Stimulated activated naive CD4-positive, alpha-beta T cell treated with Interleukin-2 at 50 U/mL for 16 hours (primary cell): ENCODE measurements around the gene SOD3.

Source experiments
- DNase-seq: peaks from one replicate; lab custom pipeline; 2025; lab: John Stamatoyannopoulos, UW

SOD3 gene

GRCh38 chr4:24775032-24775605 lies 20.3 kb upstream of the SOD3 start:
- DNase-seq: no peak

GRCh38 chr4:24775750-24776149 lies 19.6 kb upstream of the SOD3 start:
- DNase-seq: no peak

- DNase-seq: no peak
These were observed 17.6 kb upstream of the SOD3 start for GRCh38 chr4:24777536-24778463.

- no peak for DNase-seq
These were observed 16.7 kb upstream of the SOD3 start for GRCh38 chr4:24778464-24779225.

GRCh38 chr4:24780936-24781495 lies 14.4 kb upstream of the SOD3 start:
- DNase-seq: no peak

- no peak for DNase-seq
These were observed 13.2 kb upstream of the SOD3 start for GRCh38 chr4:24781999-24782745.

GRCh38 chr4:24783506-24783905 lies 11.9 kb upstream of the SOD3 start:
- no peak for DNase-seq

GRCh38 chr4:24791043-24791442 lies 4.3 kb upstream of the SOD3 start:
- DNase-seq: no peak

- no peak for DNase-seq
These were observed 2.8 kb upstream of the SOD3 start for GRCh38 chr4:24792552-24792951.

GRCh38 chr4:24793219-24794005 lies 2.0 kb upstream of the SOD3 start:
- no peak for DNase-seq

- no peak for DNase-seq
These were observed 1.3 kb upstream of the SOD3 start for GRCh38 chr4:24794051-24794450.

- no peak for DNase-seq
These were observed 893 bp upstream of the SOD3 start for GRCh38 chr4:24794480-24794879.

GRCh38 chr4:24795666-24796381 lies 451 bp downstream of the SOD3 start:
- DNase-seq: no peak

- DNase-seq: no peak
These were observed 1.2 kb downstream of the SOD3 start for GRCh38 chr4:24796620-24797019.

- DNase-seq: no peak
These were observed 2.8 kb downstream of the SOD3 start for GRCh38 chr4:24798036-24798610.

- no peak for DNase-seq
These were observed 3.8 kb downstream of the SOD3 start for GRCh38 chr4:24799196-24799543.

GRCh38 chr4:24799544-24800324 lies 4.4 kb downstream of the SOD3 start:
- no peak for DNase-seq

GRCh38 chr4:24800325-24800895 lies 5.0 kb downstream of the SOD3 start:
- no peak for DNase-seq
